Activated B cell treated with CpG ODN at 0.5 μM for 24 hours (primary cell): ENCODE measurements around the gene UBA5. TPM values are rescaled to one million over a fixed set of nuclear protein-coding genes. Genes with fewer than 3 reads are reported as not detected.
"Not testable (repeated sequence)": the region's sequence is repeated elsewhere in the genome, so short reads cannot be mapped to it uniquely, and the experiment has no call there.

Experiments
- ATAC-seq: fragments of 200-7000 bp; cut with Tn5 transposase; one replicate; pipeline ENCODE4 v1.10.0; 2021; ENCODE audit warnings: low read depth, mild to moderate bottlenecking, moderate library complexity
- CTCF ChIA-PET: fragments of 350-600 bp; sonication (Branson Sonifier 250); formaldehyde crosslinking; loops from one replicate; lab custom pipeline; 2021; ENCODE audit warnings: antibody characterized with exemption; lab: Charles Lee
- POLR2A ChIA-PET: fragments of 350-600 bp; sonication (Branson Sonifier 250); formaldehyde crosslinking; loops from one replicate; lab custom pipeline; 2021; ENCODE audit warnings: antibody characterized with exemption; lab: Charles Lee
- DNase-seq: peaks from one replicate; pipeline ENCODE4 v3.0.0; 2022
- H3K27ac Mint-ChIP-seq: one replicate; pipeline ENCODE4 v1.8.0; 2020; ENCODE audit warnings: mixed read lengths
- H3K27me3 Mint-ChIP-seq: one replicate; pipeline ENCODE4 v1.8.0; 2021; ENCODE audit warnings: mixed read lengths
- H3K36me3 Mint-ChIP-seq: one replicate; pipeline ENCODE4 v1.8.0; 2021; ENCODE audit warnings: low read depth, mixed read lengths
- H3K4me1 Mint-ChIP-seq: one replicate; pipeline ENCODE4 v1.8.0; 2021; ENCODE audit warnings: mixed read lengths
- H3K4me3 Mint-ChIP-seq: one replicate; pipeline ENCODE4 v1.8.0; 2020; ENCODE audit warnings: mild to moderate bottlenecking, mixed read lengths
- H3K9me3 Mint-ChIP-seq: one replicate; pipeline ENCODE4 v1.8.0; 2020; ENCODE audit warnings: mixed read lengths
- intact Hi-C: fragments of 100-400 bp; cut with micrococcal nuclease; formaldehyde crosslinking; loops from one replicate; pipeline ENCODE4 v1.15.1; 2024
- total RNA-seq: library from RNA; stranded (reverse); gene quantifications from 2 replicates; pipeline ENCODE4 v1.2.3, GENCODE V29; 2022
- TF ChIP-seq, protein P1 (sequence below): fragments of 200-600 bp; IDR thresholded peaks from one replicate; pipeline ENCODE4 v1.8.0; 2022; ENCODE audit warnings: antibody characterized with exemption, mild to moderate bottlenecking

Gene UBA5
- 34.3 and 36.4 TPM in 2 replicates for total RNA-seq

DNA sequence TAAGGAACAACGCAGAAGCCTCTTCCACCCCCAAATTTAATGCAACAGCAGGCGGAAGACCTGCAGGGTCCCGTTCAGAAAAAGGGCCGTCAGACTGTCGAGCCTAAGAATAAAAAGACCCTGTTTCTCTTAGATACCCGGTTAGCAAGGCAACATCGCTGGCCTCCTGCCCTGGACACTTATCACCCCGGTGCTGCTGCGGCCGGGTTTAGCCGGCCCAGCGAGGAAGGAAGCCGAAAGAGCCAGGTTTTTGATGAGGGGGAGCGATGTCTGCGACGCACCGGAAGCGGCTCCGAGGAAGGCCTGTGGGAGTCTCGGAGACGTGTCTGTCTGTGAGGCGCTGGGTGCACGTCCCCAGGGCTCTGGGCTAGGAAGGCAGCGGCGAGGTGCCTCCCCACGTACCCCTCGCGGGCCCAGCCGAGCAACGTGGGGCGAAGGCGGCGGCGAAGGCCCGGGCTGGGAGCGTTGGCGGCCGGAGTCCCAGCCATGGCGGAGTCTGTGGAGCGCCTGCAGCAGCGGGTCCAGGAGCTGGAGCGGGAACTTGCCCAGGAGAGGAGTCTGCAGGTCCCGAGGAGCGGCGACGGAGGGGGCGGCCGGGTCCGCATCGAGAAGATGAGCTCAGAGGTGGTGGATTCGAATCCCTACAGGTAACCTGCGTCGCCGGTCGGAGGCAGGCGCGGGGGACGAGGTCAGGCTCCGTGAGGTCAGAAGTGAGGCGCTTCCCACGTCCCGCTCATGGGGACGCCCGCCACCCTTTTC, at the start of gene UBA5:
TSS of gene UBA5 (plus strand) at position 278 of the 759 bp plus-strand sequence. CDS start at position 487, 209 bp downstream.
- H3K4me3 Mint-ChIP-seq: peak within 1 kb of the TSS; percentile 97
- H3K27ac Mint-ChIP-seq: peak within 1 kb of the TSS; percentile 93
- H3K36me3 Mint-ChIP-seq: peaks cover 10% of the 10 kb centered on the region
- ChIA-PET CTCF (interaction anchor here (0.7 to 1.7 kb wide), 3 partner anchors 18 to 124 kb away, joined by 3 to 6 read pairs (median 4); no protein-coding TSS in a partner anchor), POLR2A (interaction anchor here (0.7 to 1.7 kb wide), 4 partner anchors 9 to 913 kb away, joined by 3 to 6 read pairs (median 3); partner anchors contain the start of gene CDV3)
- TF ChIP-seq, protein P1, sequence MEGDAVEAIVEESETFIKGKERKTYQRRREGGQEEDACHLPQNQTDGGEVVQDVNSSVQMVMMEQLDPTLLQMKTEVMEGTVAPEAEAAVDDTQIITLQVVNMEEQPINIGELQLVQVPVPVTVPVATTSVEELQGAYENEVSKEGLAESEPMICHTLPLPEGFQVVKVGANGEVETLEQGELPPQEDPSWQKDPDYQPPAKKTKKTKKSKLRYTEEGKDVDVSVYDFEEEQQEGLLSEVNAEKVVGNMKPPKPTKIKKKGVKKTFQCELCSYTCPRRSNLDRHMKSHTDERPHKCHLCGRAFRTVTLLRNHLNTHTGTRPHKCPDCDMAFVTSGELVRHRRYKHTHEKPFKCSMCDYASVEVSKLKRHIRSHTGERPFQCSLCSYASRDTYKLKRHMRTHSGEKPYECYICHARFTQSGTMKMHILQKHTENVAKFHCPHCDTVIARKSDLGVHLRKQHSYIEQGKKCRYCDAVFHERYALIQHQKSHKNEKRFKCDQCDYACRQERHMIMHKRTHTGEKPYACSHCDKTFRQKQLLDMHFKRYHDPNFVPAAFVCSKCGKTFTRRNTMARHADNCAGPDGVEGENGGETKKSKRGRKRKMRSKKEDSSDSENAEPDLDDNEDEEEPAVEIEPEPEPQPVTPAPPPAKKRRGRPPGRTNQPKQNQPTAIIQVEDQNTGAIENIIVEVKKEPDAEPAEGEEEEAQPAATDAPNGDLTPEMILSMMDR: no peak
- no peaks in the 10 kb centered on the region for H3K27me3 Mint-ChIP-seq
- DNase-seq (peak; percentile 66), ATAC-seq (peak; percentile 70)
- intact Hi-C loops: loop anchor here (2.0 to 10.0 kb wide), 4 partner anchors 915 to 1827 kb away; partner anchors contain the start of genes CDV3, CEP63 and SRPRB
- H3K4me1 Mint-ChIP-seq: peaks cover 35% of the 10 kb centered on the region
- no peaks in the 10 kb centered on the region for H3K9me3 Mint-ChIP-seq

DNA sequence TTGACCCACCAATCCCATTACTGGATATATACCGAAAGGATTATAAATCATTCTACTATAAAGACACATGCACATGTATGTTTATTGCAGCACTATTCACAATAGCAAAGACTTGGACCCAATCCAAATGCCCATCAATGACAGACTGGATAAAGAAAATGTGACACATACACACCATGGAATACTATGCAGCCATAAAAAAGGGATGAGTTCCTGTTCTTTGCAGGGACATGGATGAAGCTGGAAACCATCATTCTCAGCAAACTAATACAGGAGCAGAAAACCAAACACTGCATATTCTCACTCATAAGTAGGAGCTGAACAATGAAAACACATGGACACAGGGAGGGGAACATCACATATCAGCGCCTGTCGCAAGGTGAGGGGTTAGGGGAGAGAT, 44.8 kb upstream of the UBA5 start:
- ATAC-seq, CTCF ChIA-PET, H3K9me3 Mint-ChIP-seq, intact Hi-C loops, H3K27me3 Mint-ChIP-seq, H3K4me3 Mint-ChIP-seq, H3K4me1 Mint-ChIP-seq, H3K27ac Mint-ChIP-seq, DNase-seq, POLR2A ChIA-PET: not testable (repeated sequence)
- H3K36me3 Mint-ChIP-seq: peaks cover 39% of the 10 kb centered on the region

DNA sequence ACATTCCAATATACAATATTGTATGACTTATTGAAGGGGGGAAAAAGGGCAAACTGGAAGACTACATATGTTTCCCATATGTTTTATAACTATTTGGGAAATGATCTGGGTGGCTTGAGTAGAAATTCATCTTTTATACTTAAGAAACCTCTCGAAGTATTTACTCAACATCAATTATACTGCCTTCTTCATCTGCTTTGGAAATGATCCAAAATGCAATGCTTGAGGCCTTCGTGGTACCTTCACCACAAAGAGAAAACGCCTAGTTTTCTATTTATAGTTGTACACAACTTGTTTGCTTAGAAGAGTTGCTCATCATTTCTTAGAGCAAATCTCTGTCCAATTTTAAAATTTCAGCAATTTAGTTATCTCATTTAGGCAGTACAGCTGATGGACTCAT, 44.2 kb upstream of the UBA5 start:
- intact Hi-C loops: no loop called here
- H3K27ac Mint-ChIP-seq: no peak overlapping the region
- TF ChIP-seq, protein P1: no peak
- peaks cover 6% of the 10 kb centered on the region for H3K9me3 Mint-ChIP-seq
- ATAC-seq (no peak), DNase-seq (no peak)
- CTCF ChIA-PET: no interaction called here
- H3K36me3 Mint-ChIP-seq: peaks cover 45% of the 10 kb centered on the region
- no peak overlapping the region for H3K4me3 Mint-ChIP-seq
- POLR2A ChIA-PET: no interaction called here
- H3K4me1 Mint-ChIP-seq: peaks cover 5% of the 10 kb centered on the region
- no peaks in the 10 kb centered on the region for H3K27me3 Mint-ChIP-seq

DNA sequence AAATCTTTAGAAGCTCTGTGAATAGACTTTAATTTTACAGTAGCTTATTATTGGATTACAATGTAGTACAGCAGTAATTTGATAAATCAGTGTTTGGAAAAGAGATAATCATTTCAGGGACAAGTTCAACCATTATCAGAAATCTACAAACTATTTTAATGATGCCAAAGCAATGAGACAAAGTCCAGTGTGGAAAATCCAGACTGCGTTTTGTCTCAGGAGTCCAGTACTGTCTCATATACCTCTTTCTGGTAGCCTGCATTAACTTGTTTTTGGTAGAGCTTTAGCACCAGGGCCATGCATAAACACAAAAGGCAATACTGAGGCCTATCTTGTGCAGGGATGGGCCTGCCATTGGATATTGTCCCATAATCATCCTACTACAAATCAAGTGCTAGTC, 43.3 kb upstream of the UBA5 start:
- Mint-ChIP-seq H3K9me3 (peaks cover 6% of the 10 kb centered on the region), H3K4me1 (no peaks in the 10 kb centered on the region), H3K4me3 (no peak overlapping the region), H3K36me3 (peaks cover 46% of the 10 kb centered on the region), H3K27me3 (no peaks in the 10 kb centered on the region), H3K27ac (no peak overlapping the region)
- TF ChIP-seq, protein P1: no peak
- ChIA-PET CTCF (no interaction called here), POLR2A (no interaction called here)
- intact Hi-C loops: no loop called here
- DNase-seq: no peak
- no peak for ATAC-seq

DNA sequence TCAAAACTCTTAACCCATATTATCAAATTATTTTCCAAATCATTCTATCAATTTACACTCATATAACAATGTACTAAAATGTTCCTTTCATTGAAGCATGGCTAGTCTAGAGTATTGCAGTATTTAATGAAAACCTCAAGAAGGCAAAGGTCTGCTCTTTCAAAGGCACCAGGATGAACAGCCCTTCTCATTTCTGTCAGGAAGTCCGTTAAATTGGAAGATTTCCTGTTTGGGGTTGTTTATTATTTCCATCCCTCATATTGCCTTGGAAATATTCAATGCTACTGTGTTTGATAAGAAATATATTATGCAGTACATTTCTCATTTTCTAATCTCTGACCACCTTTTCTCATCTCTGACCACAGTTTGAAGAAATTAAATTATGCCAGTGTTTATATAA, 38.0 kb upstream of the UBA5 start:
- no peak for DNase-seq
- H3K36me3 Mint-ChIP-seq: peaks cover 38% of the 10 kb centered on the region
- peaks cover 6% of the 10 kb centered on the region for H3K4me1 Mint-ChIP-seq
- no peak overlapping the region for H3K4me3 Mint-ChIP-seq
- TF ChIP-seq, protein P1: no peak
- no peaks in the 10 kb centered on the region for H3K9me3 Mint-ChIP-seq
- H3K27ac Mint-ChIP-seq: no peak overlapping the region
- ChIA-PET CTCF (no interaction called here), POLR2A (no interaction called here)
- ATAC-seq: no peak
- intact Hi-C loops: no loop called here
- no peaks in the 10 kb centered on the region for H3K27me3 Mint-ChIP-seq
